Stimulated activated CD8-positive, alpha-beta memory T cell treated with anti-CD3 and anti-CD28 coated beads, Interleukin-12 subunit alpha, Interleukin-12 subunit beta, amount 100 ng/mL, for 4 hours (primary cell): ENCODE results near the gene H2AZ1.

Experiments
- DNase-seq: peaks from one replicate; pipeline ENCODE4 v3.0.0-alpha.2; 2020; ENCODE audit warnings: low read depth

H2AZ1 gene

DNA sequence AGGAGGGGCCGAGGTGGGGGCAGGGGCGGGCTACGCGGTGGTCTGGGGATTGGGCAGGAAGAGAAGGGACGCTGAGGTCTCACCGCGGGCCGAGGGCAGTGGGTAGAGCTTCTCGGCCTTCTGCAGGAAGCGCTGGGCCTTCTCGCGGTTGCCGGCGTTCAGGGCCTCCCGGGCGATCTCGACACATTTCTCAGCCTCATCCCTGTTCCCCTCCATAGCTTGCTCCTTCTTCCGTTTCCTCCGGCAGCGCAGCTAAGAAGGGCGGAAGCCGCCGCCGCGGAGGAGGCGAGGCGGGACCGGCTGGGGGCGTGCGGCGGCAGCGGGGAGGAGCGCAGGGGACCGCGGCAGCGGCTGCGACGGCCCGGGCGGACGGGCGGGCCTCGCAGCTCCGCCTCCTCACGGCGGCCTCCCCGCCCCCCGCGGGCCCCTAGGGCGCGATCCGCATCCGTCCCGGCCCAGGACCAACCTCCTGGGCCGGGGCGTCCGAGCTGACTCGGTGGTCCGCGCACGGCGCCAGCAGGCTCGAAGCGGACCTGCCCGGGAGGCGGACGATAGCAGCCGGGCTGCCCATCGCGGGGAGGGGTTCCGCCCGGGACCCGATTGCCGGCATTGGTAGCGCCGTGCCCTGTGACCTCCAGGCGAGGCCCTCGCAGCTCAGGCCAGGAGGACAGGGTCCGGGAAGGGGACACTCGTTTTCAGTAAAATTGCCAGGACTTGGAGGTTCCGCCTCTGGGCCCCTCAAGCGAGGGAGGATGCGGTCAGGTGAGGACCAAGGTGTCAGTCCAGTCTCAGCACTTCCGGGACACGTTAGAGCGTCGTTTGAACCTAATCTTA is 3.5 kb downstream of the H2AZ1 start, which contains the start of gene DNAJB14:
Gene DNAJB14 (minus strand): TSS at position 263 of the 834 bp plus-strand sequence. CDS start 47 bp downstream, at position 216.
- peak; percentile 73 for DNase-seq

DNA sequence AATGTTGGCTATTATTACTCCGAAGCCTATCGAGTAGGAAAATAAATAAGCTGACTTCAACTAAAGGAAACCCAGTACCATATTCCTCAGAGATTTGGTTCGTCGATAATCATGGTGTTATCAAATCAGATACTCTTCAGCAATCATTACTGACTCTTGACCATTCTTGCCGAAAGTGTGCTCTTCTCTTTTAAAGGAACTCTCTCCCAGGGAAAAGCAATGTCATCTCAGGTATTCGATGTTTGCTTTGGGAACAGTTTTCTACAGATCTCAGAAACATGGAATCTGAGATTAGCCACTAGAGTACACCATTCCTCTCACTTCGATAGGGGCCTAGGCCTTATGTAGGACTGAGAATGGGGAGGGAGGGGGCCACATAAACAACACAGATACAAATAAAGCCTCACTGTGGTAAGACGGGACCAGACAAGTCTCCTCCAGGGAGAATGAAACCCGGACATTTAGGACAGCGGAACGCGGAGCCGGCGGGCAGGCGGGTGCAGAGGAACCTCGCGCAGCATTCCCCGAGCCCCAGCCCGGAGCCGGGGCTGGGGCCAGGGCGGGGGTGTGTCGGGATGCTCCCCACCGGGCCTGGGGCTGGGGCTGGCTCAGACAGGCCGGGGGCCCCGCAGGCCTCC is 4.2 kb downstream of the H2AZ1 start:
- DNase-seq = peak; percentile 19

DNA sequence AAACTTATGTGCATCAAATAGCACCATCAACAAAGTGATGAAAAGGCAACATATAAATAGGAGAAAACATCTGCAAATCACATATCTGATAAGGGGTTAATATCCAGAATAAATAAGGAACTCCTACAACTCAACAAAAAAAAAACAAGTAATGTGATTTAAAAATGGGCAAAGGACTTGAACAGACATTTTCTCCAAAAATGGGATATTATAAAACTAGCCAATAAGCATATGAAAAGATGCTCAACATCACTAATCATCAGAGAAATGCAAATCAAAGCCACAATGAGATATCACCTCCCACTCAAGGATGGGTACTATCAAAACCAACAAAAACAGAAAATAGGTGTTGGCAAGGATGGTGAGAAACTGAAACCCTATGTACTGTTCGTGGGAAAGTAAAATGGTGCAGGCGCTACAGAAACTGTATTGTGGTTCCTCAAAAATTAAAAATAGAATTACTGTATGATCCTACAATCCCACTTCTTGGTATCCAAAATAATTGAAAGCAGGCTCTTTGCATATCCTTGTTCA is 6.1 kb downstream of the H2AZ1 start:
- DNase-seq = no peak

DNA sequence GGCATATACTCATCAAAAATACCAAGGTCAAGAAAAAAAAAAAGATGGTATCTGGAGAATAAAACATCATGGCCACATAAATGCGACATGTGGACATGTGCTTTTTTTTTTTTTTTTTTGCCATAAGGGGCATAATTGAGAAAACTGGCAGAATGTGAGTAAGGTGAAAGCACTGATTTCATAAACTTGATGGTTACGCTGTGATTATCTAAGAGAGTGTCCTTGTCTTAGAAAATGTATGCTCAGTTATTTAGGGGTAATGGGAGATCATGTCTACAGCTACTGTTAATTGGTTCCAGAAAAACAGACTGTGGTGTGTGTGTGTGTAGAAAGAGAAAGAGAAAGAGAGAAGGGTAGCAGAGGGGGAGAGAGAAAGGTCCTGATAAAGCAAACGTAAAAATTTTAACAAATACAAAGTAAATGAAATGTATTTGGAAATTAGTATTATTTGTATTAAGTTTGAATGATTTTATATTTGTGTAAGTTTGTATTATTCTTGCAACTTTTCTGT is 11.8 kb downstream of the H2AZ1 start:
- no peak for DNase-seq

DNA sequence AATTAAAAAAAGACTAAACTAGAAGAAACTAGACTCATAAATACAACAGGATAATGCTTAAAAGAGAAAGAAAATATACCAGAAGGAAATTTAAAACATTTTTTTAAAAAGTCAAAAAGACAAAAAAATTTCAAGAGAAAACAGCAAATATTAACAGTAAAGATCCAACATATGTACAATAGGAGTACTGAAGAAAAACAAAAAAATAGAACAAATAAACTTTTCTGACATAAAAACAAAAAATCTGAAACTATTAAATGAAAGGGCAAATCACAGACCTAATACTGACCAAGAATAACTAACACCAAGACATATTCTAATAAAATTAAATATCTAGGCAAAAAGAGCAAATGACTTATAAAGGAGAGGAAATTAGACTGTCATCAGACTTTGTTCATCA is 15.2 kb downstream of the H2AZ1 start:
- DNase-seq = no peak

DNA sequence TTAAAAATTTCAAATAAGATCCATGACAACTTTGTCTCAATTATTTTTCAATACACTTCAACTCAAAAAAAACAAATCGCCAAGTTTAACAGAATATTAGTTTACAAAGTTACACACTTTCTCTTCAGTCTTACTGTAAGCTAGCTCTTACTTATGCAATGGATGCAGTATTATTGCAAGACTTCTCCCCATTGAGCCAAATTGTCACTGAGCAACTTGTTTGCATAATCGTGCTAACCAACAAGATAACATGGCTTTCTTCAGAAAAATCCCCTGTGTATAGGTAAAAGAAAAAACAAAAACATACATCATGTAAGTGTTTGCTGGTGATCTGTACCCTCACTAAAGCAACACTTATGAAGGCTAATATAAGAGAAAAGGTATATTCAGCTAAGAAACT is 22.5 kb downstream of the H2AZ1 start:
- DNase-seq = no peak

DNA sequence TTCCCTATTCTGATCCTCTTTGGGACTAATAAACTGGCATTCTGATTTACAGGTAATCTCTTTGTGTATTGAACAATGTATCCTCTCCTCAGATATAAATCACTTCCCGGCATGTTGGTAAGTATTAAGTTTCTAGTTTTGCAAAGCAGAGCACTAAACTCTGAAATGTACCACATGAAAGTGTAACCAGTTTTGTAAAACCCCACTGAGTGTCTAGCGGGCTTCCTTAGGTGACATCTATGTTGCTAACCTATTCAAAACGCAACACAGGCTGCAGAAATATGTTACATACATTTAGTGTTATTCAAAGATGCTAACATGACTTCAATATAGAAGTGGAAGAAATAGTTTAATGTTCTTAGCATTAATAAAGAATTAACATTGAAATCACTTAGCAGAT is 28.9 kb downstream of the H2AZ1 start:
- no peak for DNase-seq

DNA sequence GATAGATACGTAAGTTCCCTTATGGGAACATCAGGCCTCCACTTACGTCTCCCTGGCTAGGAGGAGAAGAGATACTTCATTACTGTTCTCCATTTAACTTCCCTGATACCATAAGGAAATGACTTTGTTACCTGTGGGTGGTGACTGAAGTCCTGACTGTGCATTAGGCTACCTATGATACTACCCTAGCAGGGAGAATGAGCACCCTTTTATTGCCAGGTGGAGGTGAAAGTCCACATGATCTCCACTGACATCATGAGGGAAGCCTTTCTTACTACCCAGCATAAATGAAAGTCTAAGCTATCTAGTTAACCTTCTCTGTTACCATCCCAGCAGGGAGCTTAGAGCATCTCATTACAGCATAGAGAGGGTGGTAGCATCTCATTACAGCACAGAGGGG is 31.4 kb downstream of the H2AZ1 start:
- DNase-seq = no peak

DNA sequence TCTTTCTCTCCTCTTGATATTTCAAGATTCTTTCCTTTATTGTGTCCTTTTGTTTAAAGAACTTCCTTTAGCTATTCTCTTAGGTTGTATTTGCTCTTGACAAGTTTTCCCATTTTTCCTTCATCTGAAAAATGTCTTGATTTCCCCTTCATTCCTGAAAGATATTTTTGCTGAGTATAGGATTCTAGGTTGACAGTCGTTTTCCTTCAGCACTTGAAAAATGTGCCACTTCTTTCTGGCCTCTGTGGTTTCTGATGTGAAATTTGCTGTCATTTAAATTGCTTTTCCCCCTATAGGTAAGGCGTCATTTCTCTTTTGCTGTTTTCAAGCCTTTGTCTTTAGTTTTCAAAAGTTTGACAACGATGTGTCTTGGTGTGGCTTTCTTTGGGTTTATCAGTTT is 32.5 kb downstream of the H2AZ1 start:
- no peak for DNase-seq

DNA sequence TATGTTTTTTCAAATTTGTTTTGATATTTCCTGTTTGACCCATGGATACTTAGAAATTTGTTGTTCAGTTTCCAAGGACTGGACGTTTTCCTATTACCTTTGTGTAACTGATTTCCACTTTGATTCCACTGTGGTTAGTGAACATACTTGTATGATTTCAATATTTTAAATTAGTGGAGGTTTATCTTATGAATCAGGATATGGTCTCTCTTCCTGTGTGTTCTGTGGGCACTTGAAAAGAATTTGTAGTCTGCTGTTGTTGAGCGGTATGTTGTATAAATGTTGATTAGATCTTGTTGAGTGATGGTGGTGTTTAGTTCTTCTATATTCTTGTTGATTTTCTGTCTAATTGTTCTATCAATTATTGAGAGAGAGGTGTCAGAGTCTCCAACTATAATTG is 34.6 kb downstream of the H2AZ1 start:
- DNase-seq = no peak
